ENCODE measurements around the gene SIGLEC12. TPM values are rescaled to one million over a fixed set of nuclear protein-coding genes. Genes with fewer than 3 reads are reported as not detected.

The SIGLEC12 gene
- polyA plus RNA-seq, 1 donor (not counting 4 experiments of a cell fraction or from before 2014, with no cell fraction given), result not detected

- Histone ChIP-seq H3K27ac (ENCODE audit: control insufficient read depth, insufficient read depth, low read length) (no peak overlapping the region), H2AFZ (ENCODE audit: control insufficient read depth, low read length) (no peak overlapping the region), H3K4me3 (ENCODE audit: control insufficient read depth in 2 of 3, extremely low read depth in 1 of 3, insufficient read depth in 2 of 3, low read depth in 1 of 3, low read length in 3 of 3) (no peak overlapping the region), H3K27me3 (ENCODE audit: control insufficient read depth, extremely low read depth, insufficient read depth, low read length) (no peaks in the 10 kb centered on the region), H3K4me2 (ENCODE audit: control insufficient read depth, extremely low read depth, insufficient read depth, low read depth, low read length) (no peak overlapping the region), H3K79me2 (ENCODE audit: control insufficient read depth, insufficient read depth, low read length) (no peaks in the 10 kb centered on the region), H3K9me3 (ENCODE audit: control insufficient read depth, low read depth, low read length) (no peaks in the 10 kb centered on the region), H3K9me1 (ENCODE audit: control insufficient read depth, extremely low read depth, insufficient read depth, low read length) (no peaks in the 10 kb centered on the region), H4K20me1 (ENCODE audit: control insufficient read depth, extremely low read depth, insufficient read depth, low read length) (no peaks in the 10 kb centered on the region), H3K4me1 (ENCODE audit: control insufficient read depth, extremely low read depth, insufficient read depth, low read length) (no peaks in the 10 kb centered on the region), H3K36me3 (ENCODE audit: control insufficient read depth in 2 of 2, extremely low read depth in 1 of 2, insufficient read depth in 2 of 2, low read length in 2 of 2) (no peaks in the 10 kb centered on the region), H3K9ac (ENCODE audit: control insufficient read depth, extremely low read depth, insufficient read depth, low read length) (no peak overlapping the region)
- dilution Hi-C loops (cut with MboI; ENCODE audit: extremely low pct_ligation_motif_present, low sequenced_read_pairs), result no loop called here
- no peak for TF ChIP-seq CTCF (optimal IDR thresholded peaks at IDR 0.05 in 1 of 3, IDR thresholded peaks at IDR 0.05 in 1 of 3, conservative IDR thresholded peaks at IDR 0.05 in 1 of 3; ENCODE audit: extremely low read depth in 1 of 3, insufficient read depth in 2 of 3, low read length in 3 of 3)
- TF ChIP-seq EZH2 (IDR thresholded peaks at IDR 0.05; ENCODE audit: low read length), result no peak
- FAIRE-seq (no peak), DNase-seq (ENCODE audit: low read depth, low spot score) (no peak)
Observed at GRCh38 chr19:51548213-51548651, 46.6 kb upstream of the SIGLEC12 start.

GRCh38 chr19:51547397-51548212 is 46.0 kb upstream of the SIGLEC12 start:
- DNase-seq (ENCODE audit: low read depth, low spot score) (no peak), FAIRE-seq (no peak)
- no peak overlapping the region for H3K4me3 ChIP-seq (ENCODE audit: control insufficient read depth in 2 of 3, extremely low read depth in 1 of 3, insufficient read depth in 2 of 3, low read depth in 1 of 3, low read length in 3 of 3)
- no peak overlapping the region for H3K9ac ChIP-seq (ENCODE audit: control insufficient read depth, extremely low read depth, insufficient read depth, low read length)
- H3K27me3 ChIP-seq (ENCODE audit: control insufficient read depth, extremely low read depth, insufficient read depth, low read length), result no peaks in the 10 kb centered on the region
- H3K4me2 ChIP-seq (ENCODE audit: control insufficient read depth, extremely low read depth, insufficient read depth, low read depth, low read length), result no peak overlapping the region
- H2AFZ ChIP-seq (ENCODE audit: control insufficient read depth, low read length), result no peak overlapping the region
- no peaks in the 10 kb centered on the region for H3K9me3 ChIP-seq (ENCODE audit: control insufficient read depth, low read depth, low read length)
- H3K36me3 ChIP-seq (ENCODE audit: control insufficient read depth in 2 of 2, extremely low read depth in 1 of 2, insufficient read depth in 2 of 2, low read length in 2 of 2), result no peaks in the 10 kb centered on the region
- no peak overlapping the region for H3K27ac ChIP-seq (ENCODE audit: control insufficient read depth, insufficient read depth, low read length)
- H4K20me1 ChIP-seq (ENCODE audit: control insufficient read depth, extremely low read depth, insufficient read depth, low read length), result no peaks in the 10 kb centered on the region
- dilution Hi-C loops (cut with MboI; ENCODE audit: extremely low pct_ligation_motif_present, low sequenced_read_pairs), result no loop called here
- H3K4me1 ChIP-seq (ENCODE audit: control insufficient read depth, extremely low read depth, insufficient read depth, low read length), result no peaks in the 10 kb centered on the region
- no peak for TF ChIP-seq EZH2 (IDR thresholded peaks at IDR 0.05; ENCODE audit: low read length)
- TF ChIP-seq CTCF (optimal IDR thresholded peaks at IDR 0.05 in 1 of 3, IDR thresholded peaks at IDR 0.05 in 1 of 3, conservative IDR thresholded peaks at IDR 0.05 in 1 of 3; ENCODE audit: extremely low read depth in 1 of 3, insufficient read depth in 2 of 3, low read length in 3 of 3), result no peak
- H3K9me1 ChIP-seq (ENCODE audit: control insufficient read depth, extremely low read depth, insufficient read depth, low read length), result no peaks in the 10 kb centered on the region
- no peaks in the 10 kb centered on the region for H3K79me2 ChIP-seq (ENCODE audit: control insufficient read depth, insufficient read depth, low read length)

Measured in keratinocyte (primary cell).